B cell (primary cell): ENCODE measurements around the gene PPP2R5C.

Experiments used
- CTCF ChIP-seq: fragments of 200-600 bp; IDR thresholded peaks from one replicate; pipeline ENCODE4 v1.8.0; 2022; ENCODE audit warnings: antibody characterized with exemption, mild to moderate bottlenecking
- EZH2 ChIP-seq: IDR thresholded peaks from 2 replicates; pipeline ENCODE4 v1.6.1; 2012; ENCODE audit warnings: borderline replicate concordance, low read depth, mild to moderate bottlenecking, moderate library complexity, low read length; ENCODE audit not compliant: insufficient read depth, poor library complexity, severe bottlenecking

- no peak for TF ChIP-seq CTCF
- no peak for TF ChIP-seq EZH2
These were observed 117.5 kb downstream of the PPP2R5C start for GRCh38 chr14:101878822-101879528.
